Body of pancreas (tissue), 4 donors: Measurements from ENCODE around the gene NTHL1.

Experiments
- POLR2A ChIP-seq, 3 donors: fragments of 450-650 bp; IDR thresholded peaks; one replicate each; pipeline ENCODE4 v1.6.1; 2016; ENCODE audit warnings: antibody characterized with exemption in 3 of 3, mild to moderate bottlenecking in 2 of 3
- TF ChIP-seq, protein P1 (sequence below), 7 experiments: fragments of 450-650 bp in 4 of 7; fragments of 200-600 bp in 3 of 7; sonication (generic) in 3 of 7; IDR thresholded peaks; one replicate each; pipeline ENCODE4 v1.5.1; 2016 to 2019; ENCODE audit warnings: antibody characterized with exemption in 7 of 7

DNA sequence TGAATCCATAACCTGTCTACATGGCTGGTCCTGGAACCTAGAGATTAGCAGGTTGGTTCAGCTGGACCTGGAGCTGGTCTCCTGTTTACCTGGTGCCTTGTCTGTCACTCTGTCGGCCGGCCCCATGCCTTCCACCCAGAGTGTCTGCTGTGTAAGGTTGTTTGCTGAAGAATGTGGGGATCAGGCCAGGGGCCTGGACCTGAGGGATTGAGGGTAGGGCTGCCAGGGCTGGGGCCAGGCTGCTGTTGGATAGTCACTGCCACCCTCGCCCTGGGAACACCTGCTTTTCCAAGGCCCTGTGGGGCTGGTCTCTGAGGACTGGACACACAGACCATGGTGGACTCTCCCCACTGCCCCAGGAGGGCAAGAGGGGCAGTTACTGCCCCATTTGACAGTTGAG is 19.5 kb downstream of the NTHL1 start:
- TF ChIP-seq, protein P1, sequence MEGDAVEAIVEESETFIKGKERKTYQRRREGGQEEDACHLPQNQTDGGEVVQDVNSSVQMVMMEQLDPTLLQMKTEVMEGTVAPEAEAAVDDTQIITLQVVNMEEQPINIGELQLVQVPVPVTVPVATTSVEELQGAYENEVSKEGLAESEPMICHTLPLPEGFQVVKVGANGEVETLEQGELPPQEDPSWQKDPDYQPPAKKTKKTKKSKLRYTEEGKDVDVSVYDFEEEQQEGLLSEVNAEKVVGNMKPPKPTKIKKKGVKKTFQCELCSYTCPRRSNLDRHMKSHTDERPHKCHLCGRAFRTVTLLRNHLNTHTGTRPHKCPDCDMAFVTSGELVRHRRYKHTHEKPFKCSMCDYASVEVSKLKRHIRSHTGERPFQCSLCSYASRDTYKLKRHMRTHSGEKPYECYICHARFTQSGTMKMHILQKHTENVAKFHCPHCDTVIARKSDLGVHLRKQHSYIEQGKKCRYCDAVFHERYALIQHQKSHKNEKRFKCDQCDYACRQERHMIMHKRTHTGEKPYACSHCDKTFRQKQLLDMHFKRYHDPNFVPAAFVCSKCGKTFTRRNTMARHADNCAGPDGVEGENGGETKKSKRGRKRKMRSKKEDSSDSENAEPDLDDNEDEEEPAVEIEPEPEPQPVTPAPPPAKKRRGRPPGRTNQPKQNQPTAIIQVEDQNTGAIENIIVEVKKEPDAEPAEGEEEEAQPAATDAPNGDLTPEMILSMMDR (IDR thresholded peaks at IDR 0.05): no peak
- TF ChIP-seq POLR2A (IDR thresholded peaks at IDR 0.05): no peak
